GM21825 (cell line): ENCODE data around the gene PRKACB.
"Not testable (repeated sequence)": the region's sequence is repeated elsewhere in the genome, so short reads cannot be mapped to it uniquely, and the experiment has no call there.

Experiments
- ATAC-seq: cut with Tn5 transposase; IDR thresholded peaks from one replicate; pipeline ENCODE4 v1.9.1; 2021; ENCODE audit warnings: mild to moderate bottlenecking, moderate library complexity; ENCODE audit not compliant: unreplicated experiment

Gene PRKACB

GRCh38 chr1:84214115-84214956, 70.3 kb downstream of the PRKACB start:
- no peak for ATAC-seq

GRCh38 chr1:84217239-84217638, 73.2 kb downstream of the PRKACB start:
- no peak for ATAC-seq

- no peak for ATAC-seq
Observed at GRCh38 chr1:84223751-84224432, 79.8 kb downstream of the PRKACB start.

GRCh38 chr1:84224905-84225304, 80.8 kb downstream of the PRKACB start:
- ATAC-seq = no peak

GRCh38 chr1:84225646-84226045, 81.6 kb downstream of the PRKACB start:
- ATAC-seq = no peak

- not testable (repeated sequence) for ATAC-seq
Observed at GRCh38 chr1:84232676-84233075, 88.6 kb downstream of the PRKACB start.

GRCh38 chr1:84236256-84236655, 92.2 kb downstream of the PRKACB start:
- no peak for ATAC-seq

GRCh38 chr1:84242641-84243040, 98.6 kb downstream of the PRKACB start:
- no peak for ATAC-seq

GRCh38 chr1:84245563-84245962, 101.5 kb downstream of the PRKACB start:
- no peak for ATAC-seq

- ATAC-seq = no peak
Observed at GRCh38 chr1:84246213-84246612, 102.1 kb downstream of the PRKACB start.

GRCh38 chr1:84247425-84248220, 103.6 kb downstream of the PRKACB start:
- ATAC-seq = no peak

GRCh38 chr1:84250668-84251067, 106.6 kb downstream of the PRKACB start:
- ATAC-seq = no peak

GRCh38 chr1:84253036-84253435, 109.0 kb downstream of the PRKACB start:
- no peak for ATAC-seq

- no peak for ATAC-seq
Observed at GRCh38 chr1:84253891-84254290, 109.8 kb downstream of the PRKACB start.

GRCh38 chr1:84254703-84255238, 110.7 kb downstream of the PRKACB start:
- ATAC-seq = no peak

GRCh38 chr1:84255582-84255981, 111.5 kb downstream of the PRKACB start:
- ATAC-seq = no peak

- ATAC-seq = no peak
Observed at GRCh38 chr1:84257617-84258016, 113.5 kb downstream of the PRKACB start.

GRCh38 chr1:84259376-84259775, 115.3 kb downstream of the PRKACB start:
- ATAC-seq = no peak

- no peak for ATAC-seq
Observed at GRCh38 chr1:84259989-84260388, 115.9 kb downstream of the PRKACB start.

GRCh38 chr1:84260852-84261518, 116.9 kb downstream of the PRKACB start:
- no peak for ATAC-seq

GRCh38 chr1:84264961-84265360, 120.9 kb downstream of the PRKACB start:
- no peak for ATAC-seq
